Brain pericyte (primary cell): Measurements from ENCODE around the gene TTLL11.

Experiments
- DNase-seq: peaks from one replicate; pipeline ENCODE4 v3.0.0-alpha.2; 2012; ENCODE audit warnings: low read depth, low spot score

Gene TTLL11

DNA sequence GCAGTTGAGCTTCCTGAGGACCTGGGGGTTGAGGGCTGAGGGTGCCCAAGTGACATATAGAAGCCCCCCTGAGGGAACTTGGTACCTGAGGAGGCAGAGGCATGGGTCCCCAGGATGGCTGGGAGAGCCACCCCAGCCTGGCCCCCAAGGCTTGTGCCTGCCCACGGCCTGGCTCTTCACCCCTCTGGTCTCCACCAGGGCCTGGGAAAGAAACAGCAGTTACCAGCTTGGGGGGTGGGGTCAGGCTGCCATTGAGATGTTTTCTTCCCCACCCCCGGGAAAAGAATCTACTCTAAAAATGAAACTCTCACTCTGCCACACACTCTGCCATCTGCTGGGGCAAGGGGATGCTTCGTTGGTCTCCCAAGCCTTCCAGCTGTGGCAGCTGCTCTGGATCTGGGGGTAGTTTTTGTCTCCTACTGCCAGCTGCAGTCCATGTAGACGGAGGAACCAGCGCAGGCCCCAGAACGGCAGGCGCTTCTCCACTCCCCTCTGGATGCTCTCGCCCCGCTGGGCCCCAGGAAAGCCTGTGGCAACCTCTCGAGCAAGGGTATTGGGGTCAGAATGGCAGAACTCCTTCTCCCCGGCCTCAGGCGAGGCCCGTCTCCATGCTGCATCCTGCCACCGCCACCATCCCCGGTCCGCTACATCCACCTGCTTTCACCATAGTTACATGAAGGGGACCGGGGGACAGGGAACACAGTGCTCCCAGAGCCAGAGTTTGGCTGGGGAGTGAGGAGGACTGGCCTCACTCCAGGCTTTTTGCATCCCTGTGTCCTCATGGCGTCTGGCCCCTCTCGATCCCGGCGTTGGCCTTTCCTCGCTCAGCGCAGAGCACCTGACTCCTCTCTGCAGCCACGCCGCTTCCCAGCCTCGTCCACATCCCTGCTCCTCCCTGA, 318.1 kb downstream of the TTLL11 start:
- no peak for DNase-seq

GRCh38 chr9:121773954-121774714, 319.0 kb downstream of the TTLL11 start:
- DNase-seq: no peak

GRCh38 chr9:121773286-121773953, 319.7 kb downstream of the TTLL11 start:
- no peak for DNase-seq

DNA sequence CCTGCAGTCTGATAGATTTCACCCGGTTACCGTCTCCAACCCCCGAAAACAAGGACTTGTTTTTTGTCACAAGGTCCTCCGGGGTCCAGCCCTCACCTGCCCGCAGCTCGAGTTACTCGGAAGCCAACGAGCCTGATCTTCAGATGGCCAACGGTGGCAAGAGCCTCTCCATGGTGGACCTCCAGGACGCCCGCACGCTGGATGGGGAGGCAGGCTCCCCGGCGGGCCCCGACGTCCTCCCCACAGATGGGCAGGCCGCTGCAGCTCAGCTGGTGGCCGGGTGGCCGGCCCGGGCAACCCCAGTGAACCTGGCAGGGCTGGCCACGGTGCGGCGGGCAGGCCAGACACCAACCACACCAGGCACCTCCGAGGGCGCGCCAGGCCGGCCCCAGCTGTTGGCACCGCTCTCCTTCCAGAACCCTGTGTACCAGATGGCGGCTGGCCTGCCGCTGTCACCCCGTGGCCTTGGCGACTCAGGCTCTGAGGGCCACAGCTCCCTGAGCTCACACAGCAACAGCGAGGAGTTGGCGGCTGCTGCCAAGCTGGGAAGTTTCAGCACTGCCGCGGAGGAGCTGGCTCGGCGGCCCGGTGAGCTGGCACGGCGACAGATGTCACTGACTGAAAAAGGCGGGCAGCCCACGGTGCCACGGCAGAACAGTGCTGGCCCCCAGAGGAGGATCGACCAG, 320.4 kb downstream of the TTLL11 start:
- DNase-seq: no peak
